CD4-positive, alpha-beta T cell (primary cell): ENCODE measurements around the gene SPATS2L. TPM values are rescaled to one million over a fixed set of nuclear protein-coding genes. Genes with fewer than 3 reads are reported as not detected.

Experiments
- ATAC-seq: fragments of 200-7000 bp; cut with Tn5 transposase; one replicate; pipeline ENCODE4 v1.10.0; 2022; ENCODE audit warnings: mild to moderate bottlenecking; ENCODE audit not compliant: poor library complexity
- CTCF ChIA-PET: fragments of 350-600 bp; sonication (Branson Sonifier 250); formaldehyde crosslinking; loops from one replicate; lab custom pipeline; 2021; ENCODE audit warnings: antibody characterized with exemption, inconsistent platforms; lab: Charles Lee
- POLR2A ChIA-PET: fragments of 350-600 bp; sonication (Branson Sonifier 250); formaldehyde crosslinking; loops from one replicate; lab custom pipeline; 2021; ENCODE audit warnings: antibody characterized with exemption, inconsistent platforms; lab: Charles Lee
- DNase-seq, 14 experiments: peaks; one replicate each; pipeline ENCODE4 v3.0.0-alpha.2; 2013 to 2020; ENCODE audit warnings: mixed read lengths in 2 of 14
- H3K27ac ChIP-seq, 2 donors: one replicate each; pipeline versions ENCODE4 v1.5.1 to v1.7.0; 2013; ENCODE audit warnings: low read length in 2 of 2, low read depth in 1 of 2, mild to moderate bottlenecking in 1 of 2
- H3K27me3 ChIP-seq, 2 experiments: 1 replicate in 1 of 2; 2 replicates in 1 of 2; pipeline versions ENCODE4 v1.6.1 to v1.7.0; 2013; ENCODE audit warnings: low read length in 2 of 2, control low read depth in 1 of 2, mild to moderate bottlenecking in 1 of 2, moderate library complexity in 1 of 2; ENCODE audit not compliant: insufficient read depth in 2 of 2, control insufficient read depth in 1 of 2
- H3K36me3 ChIP-seq: one replicate; pipeline ENCODE4 v1.6.1; 2013; ENCODE audit warnings: low read length, control low read depth; ENCODE audit not compliant: insufficient read depth
- H3K4me1 ChIP-seq: one replicate; pipeline ENCODE4 v1.6.1; 2013; ENCODE audit warnings: low read length, control low read depth; ENCODE audit not compliant: insufficient read depth
- H3K4me3 ChIP-seq: one replicate; pipeline ENCODE4 v1.5.1; 2013; ENCODE audit warnings: mild to moderate bottlenecking, low read length, moderate library complexity
- H3K9me3 ChIP-seq, 2 experiments: 1 replicate in 1 of 2; 2 replicates in 1 of 2; pipeline versions ENCODE4 v1.6.1 to v1.7.0; 2013; ENCODE audit warnings: low read length in 2 of 2, mild to moderate bottlenecking in 2 of 2, control low read depth in 1 of 2, moderate library complexity in 1 of 2; ENCODE audit not compliant: control insufficient read depth in 1 of 2, insufficient read depth in 1 of 2
- H3K27ac Mint-ChIP-seq: one replicate; pipeline ENCODE4 v1.8.0; 2020; ENCODE audit warnings: mixed read lengths
- H3K27me3 Mint-ChIP-seq: one replicate; pipeline ENCODE4 v1.8.0; 2021; ENCODE audit warnings: mixed read lengths
- H3K36me3 Mint-ChIP-seq: one replicate; pipeline ENCODE4 v1.8.0; 2021; ENCODE audit warnings: low read depth, mixed read lengths
- H3K4me1 Mint-ChIP-seq: one replicate; pipeline ENCODE4 v1.8.0; 2021; ENCODE audit warnings: low read depth, mixed read lengths
- H3K4me3 Mint-ChIP-seq: one replicate; pipeline ENCODE4 v1.8.0; 2020; ENCODE audit warnings: mild to moderate bottlenecking, mixed read lengths
- H3K9me3 Mint-ChIP-seq: one replicate; pipeline ENCODE4 v1.8.0; 2020; ENCODE audit warnings: mixed read lengths
- intact Hi-C, 2 experiments: fragments of 100-400 bp; cut with DNase I in 1 of 2; cut with micrococcal nuclease in 1 of 2; formaldehyde crosslinking; loops; one replicate each; pipeline versions ENCODE4 v1.15.1 to v1.9.0; 2023 to 2025; cut with DNase I, micrococcal nuclease
- total RNA-seq, 174 experiments: library from RNA in 2 of 174; stranded (reverse) in 2 of 174; gene quantifications; one replicate each; pipeline ENCODE4 v1.2.3 and lab custom pipeline; 2021 to 2026
- TF ChIP-seq, protein P1 (sequence below): fragments of 200-600 bp; IDR thresholded peaks from one replicate; pipeline ENCODE4 v1.8.0; 2022; ENCODE audit warnings: antibody characterized with exemption, mild to moderate bottlenecking

Gene SPATS2L
- total RNA-seq, 2 experiments from 2014 or later, result 4.0 to 4.4 TPM

DNA sequence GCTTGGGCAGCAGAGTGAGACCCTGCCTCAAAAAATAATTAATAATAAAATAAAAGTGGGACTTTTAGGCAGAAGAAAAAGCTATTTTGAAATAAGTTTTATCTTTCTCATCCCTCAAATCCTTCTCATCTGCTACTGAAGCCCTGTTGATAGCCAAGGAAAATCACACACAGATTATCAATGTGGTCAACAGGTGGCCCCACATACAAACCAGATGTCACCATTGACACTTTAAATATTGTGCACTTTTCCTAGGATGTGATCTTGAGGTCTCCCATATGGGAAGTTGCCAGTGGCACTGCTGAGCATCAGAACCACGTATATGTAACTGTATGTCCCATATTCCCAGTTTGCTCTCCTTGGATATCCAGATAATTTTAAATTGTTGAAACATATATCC lies 138.8 kb downstream of the SPATS2L start:
- intact Hi-C loops, result no loop called here
- no peaks in the 10 kb centered on the region for H3K9me3 Mint-ChIP-seq
- no peak overlapping the region for H3K27ac Mint-ChIP-seq
- no peak for ATAC-seq
- no peak for DNase-seq
- H3K4me3 Mint-ChIP-seq, result no peak overlapping the region
- CTCF ChIA-PET, result no interaction called here
- Histone ChIP-seq H3K36me3 (no peaks in the 10 kb centered on the region), H3K4me1 (no peaks in the 10 kb centered on the region), H3K4me3 (no peak overlapping the region), H3K27ac (no peak overlapping the region), H3K9me3 (no peaks in the 10 kb centered on the region), H3K27me3 (no peaks in the 10 kb centered on the region)
- no peaks in the 10 kb centered on the region for H3K4me1 Mint-ChIP-seq
- H3K36me3 Mint-ChIP-seq, result no peaks in the 10 kb centered on the region
- H3K27me3 Mint-ChIP-seq, result no peaks in the 10 kb centered on the region
- TF ChIP-seq, protein P1, sequence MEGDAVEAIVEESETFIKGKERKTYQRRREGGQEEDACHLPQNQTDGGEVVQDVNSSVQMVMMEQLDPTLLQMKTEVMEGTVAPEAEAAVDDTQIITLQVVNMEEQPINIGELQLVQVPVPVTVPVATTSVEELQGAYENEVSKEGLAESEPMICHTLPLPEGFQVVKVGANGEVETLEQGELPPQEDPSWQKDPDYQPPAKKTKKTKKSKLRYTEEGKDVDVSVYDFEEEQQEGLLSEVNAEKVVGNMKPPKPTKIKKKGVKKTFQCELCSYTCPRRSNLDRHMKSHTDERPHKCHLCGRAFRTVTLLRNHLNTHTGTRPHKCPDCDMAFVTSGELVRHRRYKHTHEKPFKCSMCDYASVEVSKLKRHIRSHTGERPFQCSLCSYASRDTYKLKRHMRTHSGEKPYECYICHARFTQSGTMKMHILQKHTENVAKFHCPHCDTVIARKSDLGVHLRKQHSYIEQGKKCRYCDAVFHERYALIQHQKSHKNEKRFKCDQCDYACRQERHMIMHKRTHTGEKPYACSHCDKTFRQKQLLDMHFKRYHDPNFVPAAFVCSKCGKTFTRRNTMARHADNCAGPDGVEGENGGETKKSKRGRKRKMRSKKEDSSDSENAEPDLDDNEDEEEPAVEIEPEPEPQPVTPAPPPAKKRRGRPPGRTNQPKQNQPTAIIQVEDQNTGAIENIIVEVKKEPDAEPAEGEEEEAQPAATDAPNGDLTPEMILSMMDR, result peak; percentile 18
- POLR2A ChIA-PET, result no interaction called here

DNA sequence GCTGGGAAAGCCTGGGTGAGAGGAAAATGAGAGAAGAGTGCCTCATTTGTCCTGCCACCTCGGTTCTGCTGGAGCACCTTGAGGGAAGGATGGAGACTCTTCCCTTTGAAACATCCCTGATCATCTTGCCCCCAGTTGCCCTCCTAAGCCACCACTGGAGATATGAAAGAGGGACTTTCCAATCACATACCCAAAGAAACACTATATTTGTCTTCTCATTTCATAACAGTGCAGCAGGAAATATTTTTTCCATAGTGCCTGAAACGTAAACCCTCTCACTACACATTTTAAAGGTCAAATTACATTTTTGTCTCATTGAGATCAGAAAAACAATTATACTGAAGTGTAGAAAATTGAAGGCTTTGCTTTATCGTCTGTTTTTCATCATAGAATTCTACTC lies 140.1 kb downstream of the SPATS2L start:
- no peaks in the 10 kb centered on the region for H3K9me3 Mint-ChIP-seq
- CTCF ChIA-PET, result no interaction called here
- no peak overlapping the region for H3K27ac ChIP-seq
- TF ChIP-seq, protein P1, result no peak
- H3K4me3 Mint-ChIP-seq, result no peak overlapping the region
- POLR2A ChIA-PET, result no interaction called here
- no peaks in the 10 kb centered on the region for H3K27me3 ChIP-seq
- H3K27ac Mint-ChIP-seq, result no peak overlapping the region
- H3K27me3 Mint-ChIP-seq, result no peaks in the 10 kb centered on the region
- H3K36me3 ChIP-seq, result no peaks in the 10 kb centered on the region
- H3K9me3 ChIP-seq, result no peaks in the 10 kb centered on the region
- no peaks in the 10 kb centered on the region for H3K4me1 ChIP-seq
- DNase-seq (no peak), ATAC-seq (no peak)
- no peaks in the 10 kb centered on the region for H3K36me3 Mint-ChIP-seq
- no peaks in the 10 kb centered on the region for H3K4me1 Mint-ChIP-seq
- intact Hi-C loops, result no loop called here
- H3K4me3 ChIP-seq, result no peak overlapping the region

DNA sequence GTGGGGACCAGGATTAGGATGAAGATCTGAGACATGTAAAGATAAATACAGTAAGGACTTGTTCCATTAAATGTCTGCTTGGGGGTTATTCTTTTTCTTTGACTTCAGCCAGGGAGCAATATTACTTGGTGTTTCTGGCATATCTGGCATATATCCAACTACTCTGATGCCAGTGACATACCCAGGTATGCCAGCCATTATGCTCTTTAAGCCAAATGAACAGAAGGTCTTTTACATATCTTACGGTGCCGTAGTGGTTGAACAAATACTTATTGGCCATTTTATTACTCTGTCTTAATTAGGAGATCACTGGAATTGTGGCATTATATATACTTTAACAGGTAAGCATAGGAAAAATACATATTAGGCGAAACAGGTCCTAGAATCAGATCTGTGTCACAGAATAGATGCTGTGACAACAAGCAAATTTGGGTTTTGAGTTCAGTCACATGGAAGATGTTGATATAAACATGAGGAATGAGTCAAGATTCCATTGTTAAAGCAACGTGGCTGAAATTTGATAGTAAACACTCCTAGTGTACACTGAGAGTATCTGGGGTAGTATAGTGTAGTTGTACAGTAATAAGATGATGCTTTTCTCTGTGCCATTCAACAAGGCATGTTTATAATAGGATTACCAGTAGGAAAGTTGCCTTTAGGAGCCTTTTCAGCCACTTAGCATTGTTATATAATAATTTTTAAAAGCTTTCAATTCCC lies 140.8 kb downstream of the SPATS2L start:
- no peak overlapping the region for H3K27ac ChIP-seq
- H3K27ac Mint-ChIP-seq, result no peak overlapping the region
- no peaks in the 10 kb centered on the region for H3K4me1 Mint-ChIP-seq
- ATAC-seq (no peak), DNase-seq (no peak)
- no peaks in the 10 kb centered on the region for H3K27me3 ChIP-seq
- no peaks in the 10 kb centered on the region for H3K36me3 ChIP-seq
- POLR2A ChIA-PET, result no interaction called here
- H3K4me1 ChIP-seq, result no peaks in the 10 kb centered on the region
- no peaks in the 10 kb centered on the region for H3K27me3 Mint-ChIP-seq
- intact Hi-C loops, result no loop called here
- H3K4me3 Mint-ChIP-seq, result no peak overlapping the region
- H3K9me3 Mint-ChIP-seq, result no peaks in the 10 kb centered on the region
- H3K36me3 Mint-ChIP-seq, result no peaks in the 10 kb centered on the region
- CTCF ChIA-PET, result no interaction called here
- H3K9me3 ChIP-seq, result no peaks in the 10 kb centered on the region
- TF ChIP-seq, protein P1, result no peak
- no peak overlapping the region for H3K4me3 ChIP-seq
